HG02759 (cell line): ENCODE measurements around the gene UGT3A2.
A peak's percentile ranks its signal among the peaks of the same experiment; 100 is the strongest.

Experiments
- ATAC-seq: cut with Tn5 transposase; IDR thresholded peaks from one replicate; pipeline ENCODE4 v1.9.1; 2021; ENCODE audit warnings: mild to moderate bottlenecking, moderate library complexity; ENCODE audit not compliant: unreplicated experiment

UGT3A2 gene, protein sequence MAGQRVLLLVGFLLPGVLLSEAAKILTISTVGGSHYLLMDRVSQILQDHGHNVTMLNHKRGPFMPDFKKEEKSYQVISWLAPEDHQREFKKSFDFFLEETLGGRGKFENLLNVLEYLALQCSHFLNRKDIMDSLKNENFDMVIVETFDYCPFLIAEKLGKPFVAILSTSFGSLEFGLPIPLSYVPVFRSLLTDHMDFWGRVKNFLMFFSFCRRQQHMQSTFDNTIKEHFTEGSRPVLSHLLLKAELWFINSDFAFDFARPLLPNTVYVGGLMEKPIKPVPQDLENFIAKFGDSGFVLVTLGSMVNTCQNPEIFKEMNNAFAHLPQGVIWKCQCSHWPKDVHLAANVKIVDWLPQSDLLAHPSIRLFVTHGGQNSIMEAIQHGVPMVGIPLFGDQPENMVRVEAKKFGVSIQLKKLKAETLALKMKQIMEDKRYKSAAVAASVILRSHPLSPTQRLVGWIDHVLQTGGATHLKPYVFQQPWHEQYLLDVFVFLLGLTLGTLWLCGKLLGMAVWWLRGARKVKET

GRCh38 chr5:36066540-36067210 lies at the start of gene UGT3A2:
TSS of gene UGT3A2 (minus strand) at chr5:36066882. CDS start at chr5:36066789, 93 bp downstream.
- ATAC-seq: no peak

- no peak for ATAC-seq
Observed at GRCh38 chr5:36111238-36111637, 44.6 kb upstream of the UGT3A2 start.

DNA sequence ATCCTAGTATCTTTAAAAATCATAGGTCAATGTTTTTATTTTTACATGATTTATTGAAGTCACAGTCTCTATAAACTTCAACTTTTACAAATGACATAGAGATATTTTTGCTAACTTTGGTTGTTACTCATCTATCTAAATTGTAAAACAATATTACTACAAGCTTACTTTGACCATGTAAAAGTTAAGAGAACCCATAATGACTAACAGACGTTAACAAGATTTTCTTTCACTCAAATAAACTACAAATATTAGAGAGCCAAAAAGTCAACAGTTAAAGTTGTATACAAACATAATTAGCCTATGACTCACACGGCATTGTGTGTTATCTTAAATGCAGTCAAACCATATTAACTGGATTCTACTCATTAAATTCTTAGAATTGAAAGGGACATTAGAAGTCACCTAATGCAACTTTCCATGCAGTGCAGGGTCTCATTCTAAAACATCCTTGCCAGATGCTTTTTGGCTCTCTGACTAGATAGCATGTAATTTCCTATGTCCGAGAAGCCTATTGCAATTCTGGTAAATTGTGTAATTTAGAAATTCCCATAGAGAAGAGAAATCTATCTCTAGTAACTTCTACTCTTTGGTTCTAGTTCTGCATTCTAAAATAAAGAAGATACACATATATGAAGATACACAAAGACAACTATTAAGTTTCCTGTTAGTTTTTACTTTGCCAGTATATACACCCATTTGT lies 42.2 kb upstream of the UGT3A2 start:
- no peak for ATAC-seq

GRCh38 chr5:36105819-36106218 lies 39.1 kb upstream of the UGT3A2 start:
- no peak for ATAC-seq

DNA sequence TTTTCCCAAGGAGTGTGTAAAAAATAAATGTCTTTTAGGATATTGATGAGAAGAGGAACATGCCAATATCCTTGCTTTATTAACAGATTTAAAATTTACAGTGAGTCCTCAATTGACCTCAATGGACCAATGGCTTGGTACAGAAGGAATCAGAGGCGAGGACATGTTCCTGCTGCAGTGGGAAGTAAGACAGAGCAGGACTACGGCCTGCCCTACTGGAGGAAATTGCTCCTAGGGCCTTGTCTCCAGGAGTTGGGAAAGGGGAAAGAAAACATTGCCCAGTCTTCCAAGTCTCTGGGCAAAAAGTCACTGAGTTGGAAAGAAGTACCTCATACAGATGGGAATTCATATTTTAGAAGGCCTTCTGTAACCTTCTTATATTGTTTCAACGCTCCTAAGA lies 33.1 kb upstream of the UGT3A2 start:
- ATAC-seq: no peak

DNA sequence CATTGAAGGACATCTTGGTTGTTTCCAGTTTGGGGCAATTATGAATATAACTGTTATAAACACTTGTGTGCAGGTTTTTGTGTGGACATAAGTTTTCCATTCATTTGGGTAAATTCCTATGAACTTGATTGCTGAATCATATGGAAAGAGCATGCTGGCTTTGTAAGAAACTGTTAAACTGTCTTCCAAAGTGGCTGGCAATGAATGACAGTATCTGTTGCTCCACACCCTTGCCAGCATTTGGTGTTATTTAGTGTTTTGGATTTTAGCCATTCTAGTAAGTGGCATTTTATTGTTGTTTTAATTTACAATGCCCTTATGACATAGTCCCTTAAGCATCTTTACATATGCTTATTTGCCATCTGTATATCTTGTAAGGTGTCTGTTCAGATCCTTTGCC lies 29.8 kb upstream of the UGT3A2 start:
- ATAC-seq: no peak

DNA sequence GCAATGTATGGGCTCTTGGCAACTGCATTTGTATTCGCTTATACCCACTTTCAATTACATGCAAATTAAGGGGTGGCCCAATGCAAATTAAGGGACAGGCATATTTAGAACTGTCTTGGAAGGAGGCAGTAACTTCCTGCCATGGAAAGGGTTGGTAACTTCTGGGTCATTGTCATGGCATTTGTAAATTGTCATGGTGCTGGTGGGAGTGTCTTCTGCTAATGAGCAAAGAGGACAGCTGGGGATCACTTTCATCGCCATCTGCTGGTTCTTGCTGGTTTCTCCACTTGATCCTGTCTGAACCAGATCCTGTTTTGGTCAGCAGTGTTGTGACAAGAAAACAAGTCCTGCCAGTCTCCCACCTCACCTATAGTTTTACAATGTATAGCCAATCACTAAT lies 23.3 kb upstream of the UGT3A2 start:
- peak; percentile 78 for ATAC-seq

GRCh38 chr5:36079200-36079781 lies 12.6 kb upstream of the UGT3A2 start:
- peak; percentile 93 for ATAC-seq

GRCh38 chr5:36078430-36078829 lies 11.7 kb upstream of the UGT3A2 start:
- no peak for ATAC-seq

DNA sequence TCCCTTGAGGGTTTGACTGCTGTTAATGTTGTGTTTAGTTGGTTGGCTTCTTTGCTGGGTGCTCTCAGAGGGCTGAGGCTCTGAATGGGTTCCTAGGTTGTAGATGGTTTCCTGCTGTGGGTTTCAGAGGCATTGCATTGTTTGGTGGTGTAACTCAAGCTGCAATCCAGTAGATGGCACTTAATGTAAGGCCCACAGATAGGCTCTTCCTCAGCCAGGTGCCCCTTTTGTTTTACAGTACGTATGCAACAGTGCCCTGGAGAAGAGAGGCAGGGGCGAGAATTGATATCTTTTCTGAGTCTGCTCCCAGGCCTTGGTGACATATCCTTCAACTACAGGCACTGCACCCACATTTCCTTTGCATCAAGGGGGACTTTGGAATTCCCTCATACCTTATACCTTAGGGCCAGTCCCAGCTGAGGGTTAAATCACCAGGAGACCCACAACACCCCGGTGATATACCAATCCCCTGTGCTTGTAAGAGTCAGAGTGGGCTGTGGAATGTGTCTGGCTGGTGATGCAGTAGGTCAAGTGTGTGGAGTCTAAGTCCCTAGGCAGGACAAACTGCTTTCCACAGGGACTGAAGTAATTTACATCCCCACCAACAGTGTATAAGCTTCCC lies 7.0 kb upstream of the UGT3A2 start:
- peak; percentile 78 for ATAC-seq

- peak; percentile 75 for ATAC-seq
Observed at GRCh38 chr5:36070687-36071571, 4.2 kb upstream of the UGT3A2 start.

- no peak for ATAC-seq
Observed at GRCh38 chr5:36068751-36069281, 2.1 kb upstream of the UGT3A2 start.

DNA sequence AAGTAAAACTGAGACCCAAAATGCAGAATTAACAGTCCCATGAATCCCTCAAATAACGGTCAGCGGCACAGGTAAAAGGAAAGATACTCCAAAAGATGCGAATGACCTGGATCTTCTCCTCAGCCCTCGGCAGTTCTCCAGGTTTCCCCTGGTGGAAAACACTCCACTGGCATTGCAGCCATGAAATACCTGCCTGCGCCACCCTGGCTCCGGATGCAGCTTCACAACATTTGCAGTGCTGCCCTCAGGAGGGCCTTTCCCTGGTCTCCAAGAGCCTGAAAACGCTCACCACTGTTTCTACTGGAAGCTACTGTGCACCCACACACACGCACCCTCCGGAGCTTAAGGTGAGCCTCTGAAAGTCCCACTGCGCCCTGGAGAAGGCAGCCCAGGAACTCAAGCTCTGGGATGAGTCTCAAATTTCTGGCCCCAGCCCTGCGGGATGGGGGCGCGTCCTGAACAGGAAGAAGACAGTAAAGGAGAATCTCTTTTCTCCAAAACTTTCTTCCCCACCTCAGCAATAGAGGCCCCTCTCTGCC lies 612 bp downstream of the UGT3A2 start:
- ATAC-seq: no peak

- ATAC-seq: no peak
Observed at GRCh38 chr5:36060420-36060887, 6.2 kb downstream of the UGT3A2 start.

- no peak for ATAC-seq
Observed at GRCh38 chr5:36059571-36060419, 6.9 kb downstream of the UGT3A2 start.

- ATAC-seq: no peak
Observed at GRCh38 chr5:36058776-36059175, 7.9 kb downstream of the UGT3A2 start.

GRCh38 chr5:36057386-36057785 lies 9.3 kb downstream of the UGT3A2 start:
- ATAC-seq: no peak

DNA sequence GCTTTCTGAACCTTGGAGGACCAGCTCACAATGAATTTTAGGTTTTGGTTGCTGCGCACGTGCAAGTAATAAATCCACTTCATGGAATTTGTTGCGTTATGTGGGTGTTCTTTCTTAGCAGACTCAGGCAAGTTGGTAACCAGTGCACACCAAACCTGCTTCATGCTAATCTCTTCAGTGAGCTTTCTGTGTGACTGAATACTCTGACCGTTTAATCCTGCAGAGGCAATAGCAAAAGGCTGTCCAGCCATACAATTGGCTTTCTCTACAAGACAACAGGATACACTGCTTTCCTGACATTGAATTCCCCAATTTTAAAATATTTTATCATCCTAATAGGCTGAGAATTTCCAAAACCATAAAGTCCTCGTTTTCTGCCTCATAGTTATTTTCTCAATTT lies 10.3 kb downstream of the UGT3A2 start:
- no peak for ATAC-seq
